ENCODE measurements around the gene MLPH.

GRCh38 chr2:237503201-237503600, 16.1 kb downstream of the MLPH start:
- TF ChIP-seq CTCF (conservative IDR thresholded peaks at IDR 0.05) (no peak), ZFX (IDR thresholded peaks at IDR 0.05) (no peak)

Measured in C4-2B (cell line).